ENCODE data around the gene LYRM1. TPM values are rescaled to one million over a fixed set of nuclear protein-coding genes. Genes with fewer than 3 reads are reported as not detected.

LYRM1 gene
- total RNA-seq, 4 donors from 2014 or later = 31.3 to 68.3 (median 50.3) TPM

- no peak for ATAC-seq (ENCODE audit: low FRiP score)
- DNase-seq (ENCODE audit: low spot score) = no peak
- TF ChIP-seq, protein P1, sequence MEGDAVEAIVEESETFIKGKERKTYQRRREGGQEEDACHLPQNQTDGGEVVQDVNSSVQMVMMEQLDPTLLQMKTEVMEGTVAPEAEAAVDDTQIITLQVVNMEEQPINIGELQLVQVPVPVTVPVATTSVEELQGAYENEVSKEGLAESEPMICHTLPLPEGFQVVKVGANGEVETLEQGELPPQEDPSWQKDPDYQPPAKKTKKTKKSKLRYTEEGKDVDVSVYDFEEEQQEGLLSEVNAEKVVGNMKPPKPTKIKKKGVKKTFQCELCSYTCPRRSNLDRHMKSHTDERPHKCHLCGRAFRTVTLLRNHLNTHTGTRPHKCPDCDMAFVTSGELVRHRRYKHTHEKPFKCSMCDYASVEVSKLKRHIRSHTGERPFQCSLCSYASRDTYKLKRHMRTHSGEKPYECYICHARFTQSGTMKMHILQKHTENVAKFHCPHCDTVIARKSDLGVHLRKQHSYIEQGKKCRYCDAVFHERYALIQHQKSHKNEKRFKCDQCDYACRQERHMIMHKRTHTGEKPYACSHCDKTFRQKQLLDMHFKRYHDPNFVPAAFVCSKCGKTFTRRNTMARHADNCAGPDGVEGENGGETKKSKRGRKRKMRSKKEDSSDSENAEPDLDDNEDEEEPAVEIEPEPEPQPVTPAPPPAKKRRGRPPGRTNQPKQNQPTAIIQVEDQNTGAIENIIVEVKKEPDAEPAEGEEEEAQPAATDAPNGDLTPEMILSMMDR (IDR thresholded peaks at IDR 0.05) = no peak
Measured at GRCh38 chr16:20889625-20890275, 10.8 kb upstream of the LYRM1 start.

- TF ChIP-seq, protein P1 (IDR thresholded peaks at IDR 0.05) = no peak
- ATAC-seq (ENCODE audit: low FRiP score) (no peak), DNase-seq (ENCODE audit: low spot score) (no peak)
Measured at GRCh38 chr16:20894388-20894787, 6.2 kb upstream of the LYRM1 start.

DNA sequence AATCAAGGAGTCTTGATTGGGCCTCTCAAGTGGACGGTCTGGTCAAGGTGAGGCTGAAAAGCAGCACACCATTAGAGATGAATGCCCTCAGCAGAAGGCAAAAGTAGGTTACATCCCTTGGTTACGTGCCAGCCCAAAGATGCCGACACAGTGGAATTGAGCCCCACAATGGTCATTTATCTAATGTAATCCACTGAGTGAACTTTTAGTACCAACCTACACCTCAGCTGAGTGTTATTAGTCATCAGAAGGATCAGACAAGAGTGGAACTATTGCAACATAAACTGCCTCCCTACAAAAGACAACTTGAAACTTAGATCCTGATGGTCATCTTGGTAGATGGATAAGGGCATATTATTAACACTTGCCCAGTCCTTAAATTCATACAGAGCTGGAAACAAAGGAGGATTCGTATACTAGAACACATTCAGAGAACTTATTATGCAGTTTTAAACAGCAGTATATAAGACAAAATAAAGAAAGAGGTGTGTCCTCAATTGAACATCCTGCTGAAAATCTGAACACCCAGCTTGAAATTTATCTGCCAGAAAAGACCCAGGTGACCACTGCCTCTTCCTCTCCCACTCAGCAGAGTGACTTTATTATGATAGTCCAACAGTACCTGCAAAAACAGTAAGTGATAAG, 3.2 kb upstream of the LYRM1 start:
- TF ChIP-seq, protein P1 (IDR thresholded peaks at IDR 0.05) = no peak
- DNase-seq (ENCODE audit: low spot score) = no peak
- peak; percentile 12 for ATAC-seq (ENCODE audit: low FRiP score)

- TF ChIP-seq, protein P1 (IDR thresholded peaks at IDR 0.05) = no peak
- ATAC-seq (ENCODE audit: low FRiP score) (no peak), DNase-seq (ENCODE audit: low spot score) (no peak)
Measured at GRCh38 chr16:20897922-20898321, 2.6 kb upstream of the LYRM1 start.

GRCh38 chr16:20899071-20899470, 1.5 kb upstream of the LYRM1 start:
- DNase-seq (ENCODE audit: low spot score) (no peak), ATAC-seq (ENCODE audit: low FRiP score) (no peak)
- TF ChIP-seq, protein P1 (IDR thresholded peaks at IDR 0.05) = no peak

DNA sequence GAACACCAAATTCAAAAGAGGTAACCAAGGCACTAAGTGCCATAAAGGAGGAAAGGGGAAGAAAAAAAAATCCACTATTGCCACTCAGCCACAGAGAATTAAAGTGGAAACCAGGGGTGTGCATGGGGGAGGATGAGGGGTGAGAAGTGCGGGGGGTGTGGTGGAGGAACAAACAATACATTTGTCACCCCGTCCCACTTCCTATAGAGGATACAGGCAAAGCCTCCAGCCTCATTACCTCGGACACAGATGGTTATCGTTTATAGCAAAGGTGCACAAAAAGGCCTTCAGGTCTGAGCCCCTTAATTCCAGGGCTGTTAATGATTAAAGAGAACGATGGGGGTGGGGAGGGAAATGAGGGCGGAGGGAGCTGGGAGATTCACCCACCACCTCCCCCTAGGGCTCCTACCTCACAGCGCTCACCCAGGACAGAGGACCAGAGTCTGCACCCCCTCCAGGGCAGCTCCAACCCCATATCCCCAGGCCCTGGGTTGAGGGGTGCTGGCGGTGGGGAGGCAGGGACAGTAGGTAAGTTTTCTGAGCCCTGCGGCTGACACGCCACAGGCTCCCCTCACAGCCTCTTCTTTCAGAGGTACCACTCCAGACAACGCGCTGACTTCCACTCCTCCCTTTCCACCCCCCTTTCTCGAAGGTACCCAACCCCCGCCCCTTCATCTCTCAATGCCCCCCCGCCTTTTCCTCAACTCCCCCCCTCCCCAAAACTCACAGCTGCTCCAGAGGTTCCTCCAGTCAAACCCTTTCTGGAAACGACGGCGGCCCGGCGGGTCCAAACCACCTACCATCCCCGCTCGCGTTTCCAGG, 883 bp upstream of the LYRM1 start:
- ATAC-seq (ENCODE audit: low FRiP score) (no peak), DNase-seq (ENCODE audit: low spot score) (no peak)
- TF ChIP-seq, protein P1 (IDR thresholded peaks at IDR 0.05) = no peak
